GM23248 (cell line): Measurements from ENCODE around the gene GPR149. TPM values are rescaled to one million over a fixed set of nuclear protein-coding genes. Genes with fewer than 3 reads are reported as not detected.

ENCODE experiments used
- DNase-seq: peaks from one replicate; pipeline ENCODE4 v3.0.0-alpha.2; 2015
- H2AFZ ChIP-seq: fragments of 200-600 bp; sonication (generic); 2 replicates; pipeline ENCODE4 v1.6.1; 2016; ENCODE audit warnings: antibody characterized with exemption
- H3F3A ChIP-seq: fragments of 200-600 bp; sonication (generic); 2 replicates; pipeline ENCODE4 v1.6.1; 2016; ENCODE audit warnings: mild to moderate bottlenecking, antibody characterized with exemption, mixed run types; ENCODE audit not compliant: insufficient read depth
- H3K27ac ChIP-seq: fragments of 200-600 bp; sonication (generic); 2 replicates; pipeline ENCODE4 v1.5.1; 2016; ENCODE audit warnings: mild to moderate bottlenecking
- H3K27me3 ChIP-seq: fragments of 200-600 bp; sonication (generic); replicated peaks from 2 replicates; pipeline ENCODE4 v1.6.1; 2016; ENCODE audit warnings: mild to moderate bottlenecking; ENCODE audit not compliant: insufficient read depth
- H3K36me3 ChIP-seq: fragments of 200-600 bp; sonication (generic); 2 replicates; pipeline ENCODE4 v1.6.1; 2016; ENCODE audit warnings: low read depth, mild to moderate bottlenecking
- H3K4me1 ChIP-seq: fragments of 200-600 bp; sonication (generic); 2 replicates; pipeline ENCODE4 v1.6.1; 2016; ENCODE audit warnings: mild to moderate bottlenecking; ENCODE audit not compliant: insufficient read depth
- H3K4me2 ChIP-seq: fragments of 200-600 bp; sonication (generic); one replicate; pipeline ENCODE4 v1.6.1; 2016; ENCODE audit warnings: mild to moderate bottlenecking; ENCODE audit not compliant: unreplicated experiment
- H3K4me3 ChIP-seq: fragments of 200-600 bp; sonication (generic); 2 replicates; pipeline ENCODE4 v1.5.1; 2016; ENCODE audit warnings: mild to moderate bottlenecking
- H3K79me2 ChIP-seq: fragments of 200-600 bp; sonication (generic); 2 replicates; pipeline ENCODE4 v1.6.1; 2016; ENCODE audit warnings: mild to moderate bottlenecking; ENCODE audit not compliant: insufficient read depth
- H3K9ac ChIP-seq: fragments of 200-600 bp; sonication (generic); 2 replicates; pipeline ENCODE4 v1.6.1; 2016; ENCODE audit warnings: mild to moderate bottlenecking
- H3K9me2 ChIP-seq: fragments of 200-600 bp; sonication (generic); 2 replicates; pipeline ENCODE4 v1.6.1; 2016; ENCODE audit warnings: mixed run types, mild to moderate bottlenecking, moderate library complexity; ENCODE audit not compliant: insufficient read depth
- H3K9me3 ChIP-seq: fragments of 200-600 bp; sonication (generic); one replicate; pipeline ENCODE4 v1.6.1; 2017; ENCODE audit warnings: low read depth
- H4K20me1 ChIP-seq: fragments of 200-600 bp; sonication (generic); 2 replicates; pipeline ENCODE4 v1.6.0; 2016; ENCODE audit not compliant: insufficient read depth
- EZH2 ChIP-seq: fragments of 200-600 bp; sonication (generic); IDR thresholded peaks from 2 replicates; pipeline ENCODE4 v1.6.1; 2018; ENCODE audit warnings: antibody characterized with exemption, mild to moderate bottlenecking; ENCODE audit not compliant: insufficient read depth, poor library complexity, severe bottlenecking
- EZH2phosphoT487 ChIP-seq: fragments of 200-600 bp; sonication (generic); IDR thresholded peaks from 2 replicates; pipeline ENCODE4 v1.6.1; 2018; ENCODE audit warnings: antibody characterized with exemption, moderate library complexity, mild to moderate bottlenecking, low read depth; ENCODE audit not compliant: insufficient read depth
- WGBS, 2 experiments: methylation state at CpG; one replicate each; pipeline ENCODE4 v1.1.6; 2015 to 2017; ENCODE audit warnings: low lambda C conversion rate in 2 of 2, low coverage in 1 of 2; ENCODE audit errors: missing lambda C conversion rate in 2 of 2; 5-methylcytosine and 5-hydroxymethylcytosine counted together
- in situ Hi-C: fragments of 300-500 bp; cut with MboI; formaldehyde crosslinking; loops from 2 replicates; pipeline ENCODE4 v1.15.0; 2020
- polyA plus RNA-seq: library from polyadenylated mRNA; unstranded; fragments of >200 nt; fragmentation: Nextera tagmentation; extraction: Ambion mirVana; gene quantifications from 2 replicates; pipeline ENCODE4 v1.2.1, GENCODE V29; 2016
- total RNA-seq: library from RNA; depleted of rRNA; stranded (reverse); fragments of >200 nt; shearing (Covaris generic); gene quantifications from 2 replicates; pipeline ENCODE4 v1.2.3, GENCODE V29; 2014

Gene GPR149
- total and polyA plus RNA-seq, 2 experiments from 2014 or later = not detected

GRCh38 chr3:154367221-154367620, 62.8 kb downstream of the GPR149 start:
- no peaks in the 10 kb centered on the region for H3K9me3 ChIP-seq
- H3K9ac ChIP-seq = no peak overlapping the region
- WGBS, 2 experiments = 5 to 12% methylated on average over 3 of the region's 3 CpGs
- no peaks in the 10 kb centered on the region for H3K9me2 ChIP-seq
- no peak overlapping the region for H3K4me2 ChIP-seq
- H3K36me3 ChIP-seq = no peaks in the 10 kb centered on the region
- no peak overlapping the region for H2AFZ ChIP-seq
- DNase-seq = no peak
- H3K27me3 ChIP-seq = no peaks in the 10 kb centered on the region
- H3F3A ChIP-seq = no peaks in the 10 kb centered on the region
- no peak overlapping the region for H3K27ac ChIP-seq
- TF ChIP-seq EZH2phosphoT487 (no peak), EZH2 (no peak)
- no peaks in the 10 kb centered on the region for H3K79me2 ChIP-seq
- H3K4me1 ChIP-seq = no peaks in the 10 kb centered on the region
- no peak overlapping the region for H3K4me3 ChIP-seq
- in situ Hi-C loops = no loop called here
- no peaks in the 10 kb centered on the region for H4K20me1 ChIP-seq

GRCh38 chr3:154364849-154365248, 65.1 kb downstream of the GPR149 start:
- Histone ChIP-seq H3F3A (no peaks in the 10 kb centered on the region), H3K79me2 (no peaks in the 10 kb centered on the region), H3K36me3 (no peaks in the 10 kb centered on the region), H3K27me3 (no peaks in the 10 kb centered on the region), H4K20me1 (no peaks in the 10 kb centered on the region), H3K4me3 (no peak overlapping the region), H3K9me2 (no peaks in the 10 kb centered on the region), H3K9ac (no peak overlapping the region), H3K27ac (no peak overlapping the region), H3K9me3 (no peaks in the 10 kb centered on the region), H3K4me1 (no peaks in the 10 kb centered on the region), H3K4me2 (no peak overlapping the region), H2AFZ (no peak overlapping the region)
- in situ Hi-C loops = no loop called here
- TF ChIP-seq EZH2phosphoT487 = no peak
- TF ChIP-seq EZH2 = no peak
- DNase-seq = no peak

GRCh38 chr3:154361099-154361498, 68.9 kb downstream of the GPR149 start:
- H3K27ac ChIP-seq = no peak overlapping the region
- 20 to 24% methylated on average over 1 of the region's 1 CpG for WGBS, 2 experiments

GRCh38 chr3:154356009-154356408, 74.0 kb downstream of the GPR149 start:
- TF ChIP-seq EZH2phosphoT487 (no peak), EZH2 (no peak)
- H3K79me2 ChIP-seq = no peaks in the 10 kb centered on the region
- no peaks in the 10 kb centered on the region for H3K27me3 ChIP-seq
- no peak overlapping the region for H3K27ac ChIP-seq
- no peaks in the 10 kb centered on the region for H3F3A ChIP-seq
- H4K20me1 ChIP-seq = no peaks in the 10 kb centered on the region
- H3K4me2 ChIP-seq = no peak overlapping the region
- H2AFZ ChIP-seq = no peak overlapping the region
- H3K4me1 ChIP-seq = no peaks in the 10 kb centered on the region
- in situ Hi-C loops = no loop called here
- DNase-seq = no peak
- no peaks in the 10 kb centered on the region for H3K36me3 ChIP-seq
- H3K9ac ChIP-seq = no peak overlapping the region
- 4 to 22% methylated on average over 1 of the region's 1 CpG for WGBS, 2 experiments
- H3K9me2 ChIP-seq = no peaks in the 10 kb centered on the region
- no peaks in the 10 kb centered on the region for H3K9me3 ChIP-seq
- no peak overlapping the region for H3K4me3 ChIP-seq

More at GRCh38 chr3:154361099-154361498, 68.9 kb downstream of the GPR149 start:
- Histone ChIP-seq H3K9me2 (no peaks in the 10 kb centered on the region), H3K9me3 (no peaks in the 10 kb centered on the region), H3K4me3 (no peak overlapping the region), H4K20me1 (no peaks in the 10 kb centered on the region), H3K36me3 (no peaks in the 10 kb centered on the region), H2AFZ (no peak overlapping the region), H3K79me2 (no peaks in the 10 kb centered on the region), H3K4me1 (no peaks in the 10 kb centered on the region), H3K4me2 (no peak overlapping the region), H3F3A (no peaks in the 10 kb centered on the region), H3K9ac (no peak overlapping the region), H3K27me3 (no peaks in the 10 kb centered on the region)
- in situ Hi-C loops = no loop called here
- TF ChIP-seq EZH2 = no peak
- no peak for TF ChIP-seq EZH2phosphoT487
- DNase-seq = no peak

GRCh38 chr3:154349223-154349622, 80.8 kb downstream of the GPR149 start:
- in situ Hi-C loops = loop anchor here (25.0 kb wide), 1 partner anchor 963 kb away; no protein-coding TSS in a partner anchor
- TF ChIP-seq EZH2 (no peak), EZH2phosphoT487 (no peak)

More at GRCh38 chr3:154349223-154349622, 80.8 kb downstream of the GPR149 start:
- Histone ChIP-seq H3K9me2 (no peaks in the 10 kb centered on the region; the same call in 1 of the 2 replicates), H3K4me3 (no peak overlapping the region), H3K27me3 (no peaks in the 10 kb centered on the region), H3F3A (no peaks in the 10 kb centered on the region), H3K27ac (no peak overlapping the region), H3K9me3 (no peaks in the 10 kb centered on the region), H3K36me3 (no peaks in the 10 kb centered on the region), H3K79me2 (no peaks in the 10 kb centered on the region), H3K9ac (no peak overlapping the region), H3K4me1 (no peaks in the 10 kb centered on the region), H4K20me1 (no peaks in the 10 kb centered on the region), H3K4me2 (no peak overlapping the region), H2AFZ (no peak overlapping the region)
- DNase-seq = no peak
- 21 to 32% methylated on average over 2 of the region's 2 CpGs for WGBS, 2 experiments
